VCaP (cell line): ENCODE data around the gene SH2B3.
"Not testable (repeated sequence)": the region's sequence is repeated elsewhere in the genome, so short reads cannot be mapped to it uniquely, and the experiment has no call there.

Experiments used
- H3K27ac ChIP-seq: fragments of 450-650 bp; 2 replicates; pipeline ENCODE4 v1.5.1; 2017
- CTCF ChIP-seq: fragments of 450-650 bp; conservative IDR thresholded peaks from 2 replicates; pipeline ENCODE4 v1.5.1; 2017; ENCODE audit warnings: mild to moderate bottlenecking, moderate library complexity

The SH2B3 gene

GRCh38 chr12:111401167-111401605 is 4.5 kb upstream of the SH2B3 start:
- H3K27ac ChIP-seq: no peak overlapping the region
- no peak for TF ChIP-seq CTCF

GRCh38 chr12:111402490-111402824 is 3.3 kb upstream of the SH2B3 start:
- H3K27ac ChIP-seq: not testable (repeated sequence)

- H3K27ac ChIP-seq: peak overlapping the region; percentile 46; the same call in 1 of the 2 replicates
- no peak for TF ChIP-seq CTCF
Measured at GRCh38 chr12:111404362-111405148, 1.2 kb upstream of the SH2B3 start.

- peak; percentile 84 for TF ChIP-seq CTCF
- H3K27ac ChIP-seq: peak overlapping the region; percentile 71; the same call in 1 of the 2 replicates
Measured at GRCh38 chr12:111405149-111405858, 419 bp upstream of the SH2B3 start.

- peak overlapping the region; percentile 71; the same call in 1 of the 2 replicates for H3K27ac ChIP-seq
- no peak for TF ChIP-seq CTCF
Measured at GRCh38 chr12:111406474-111407376, 1.0 kb downstream of the SH2B3 start.

- H3K27ac ChIP-seq: no peak overlapping the region
- no peak for TF ChIP-seq CTCF
Measured at GRCh38 chr12:111407377-111408115, 1.8 kb downstream of the SH2B3 start.

GRCh38 chr12:111408116-111408440 is 2.4 kb downstream of the SH2B3 start:
- no peak for TF ChIP-seq CTCF
- H3K27ac ChIP-seq: no peak overlapping the region
